Fibroblast of mammary gland (primary cell): Measurements from ENCODE around the gene HSD17B3.

ENCODE experiments used
- DNase-seq: peaks from one replicate; pipeline ENCODE4 v3.0.0-alpha.2; 2010; ENCODE audit warnings: low read depth
- H3K4me3 ChIP-seq: 2 replicates; pipeline ENCODE4 v1.5.1; 2011; ENCODE audit warnings: low read depth, mild to moderate bottlenecking, low read length, moderate library complexity; ENCODE audit not compliant: control insufficient read depth
- TF ChIP-seq, protein P1 (sequence below): conservative IDR thresholded peaks from 2 replicates; pipeline ENCODE4 v1.5.1; 2011; ENCODE audit warnings: low read depth, low read length, inconsistent platforms; ENCODE audit not compliant: control insufficient read depth, insufficient read depth

The HSD17B3 gene

DNA sequence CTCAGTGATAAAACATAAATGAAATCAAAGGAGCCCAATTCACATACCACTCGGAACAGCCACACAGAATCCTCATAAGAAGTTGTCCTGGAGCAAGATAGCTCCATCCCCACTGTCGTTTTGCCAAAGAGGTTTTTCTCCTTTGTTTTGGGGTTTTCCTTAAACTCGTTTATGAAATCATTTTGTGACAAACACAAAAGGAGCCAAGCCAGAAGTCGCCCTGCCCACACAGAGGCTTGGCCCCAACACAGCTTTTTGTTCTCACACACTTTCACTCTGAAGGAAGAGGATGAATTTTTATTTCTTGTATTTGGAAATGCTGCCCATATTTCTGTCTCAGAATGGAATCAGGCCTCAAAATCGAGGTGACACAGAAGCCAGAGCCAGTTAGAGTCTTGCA, 113.4 kb downstream of the HSD17B3 start:
- no peak for DNase-seq
- no peak overlapping the region for H3K4me3 ChIP-seq
- TF ChIP-seq, protein P1, sequence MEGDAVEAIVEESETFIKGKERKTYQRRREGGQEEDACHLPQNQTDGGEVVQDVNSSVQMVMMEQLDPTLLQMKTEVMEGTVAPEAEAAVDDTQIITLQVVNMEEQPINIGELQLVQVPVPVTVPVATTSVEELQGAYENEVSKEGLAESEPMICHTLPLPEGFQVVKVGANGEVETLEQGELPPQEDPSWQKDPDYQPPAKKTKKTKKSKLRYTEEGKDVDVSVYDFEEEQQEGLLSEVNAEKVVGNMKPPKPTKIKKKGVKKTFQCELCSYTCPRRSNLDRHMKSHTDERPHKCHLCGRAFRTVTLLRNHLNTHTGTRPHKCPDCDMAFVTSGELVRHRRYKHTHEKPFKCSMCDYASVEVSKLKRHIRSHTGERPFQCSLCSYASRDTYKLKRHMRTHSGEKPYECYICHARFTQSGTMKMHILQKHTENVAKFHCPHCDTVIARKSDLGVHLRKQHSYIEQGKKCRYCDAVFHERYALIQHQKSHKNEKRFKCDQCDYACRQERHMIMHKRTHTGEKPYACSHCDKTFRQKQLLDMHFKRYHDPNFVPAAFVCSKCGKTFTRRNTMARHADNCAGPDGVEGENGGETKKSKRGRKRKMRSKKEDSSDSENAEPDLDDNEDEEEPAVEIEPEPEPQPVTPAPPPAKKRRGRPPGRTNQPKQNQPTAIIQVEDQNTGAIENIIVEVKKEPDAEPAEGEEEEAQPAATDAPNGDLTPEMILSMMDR = no peak

DNA sequence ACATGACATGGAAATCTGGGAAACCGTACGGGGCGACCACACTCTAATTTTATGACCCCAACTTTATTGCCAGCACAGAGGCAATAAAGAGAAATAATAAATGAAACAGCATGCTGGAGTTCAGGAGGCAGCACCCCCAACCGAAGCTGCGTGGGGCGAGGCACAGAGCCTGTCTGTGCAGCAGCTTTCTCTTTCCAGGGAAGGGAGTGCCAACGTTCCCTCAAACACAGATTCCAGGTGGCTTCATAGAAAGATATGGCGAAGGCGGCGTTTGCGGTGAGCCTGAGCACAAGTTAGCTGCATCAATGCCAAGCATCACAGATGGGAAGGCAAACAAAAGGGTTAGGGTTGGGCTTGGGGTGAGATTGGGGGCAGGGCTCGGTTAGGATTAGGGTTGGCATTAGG, 114.8 kb downstream of the HSD17B3 start:
- no peak for DNase-seq
- H3K4me3 ChIP-seq = no peak overlapping the region
- TF ChIP-seq, protein P1 = no peak

DNA sequence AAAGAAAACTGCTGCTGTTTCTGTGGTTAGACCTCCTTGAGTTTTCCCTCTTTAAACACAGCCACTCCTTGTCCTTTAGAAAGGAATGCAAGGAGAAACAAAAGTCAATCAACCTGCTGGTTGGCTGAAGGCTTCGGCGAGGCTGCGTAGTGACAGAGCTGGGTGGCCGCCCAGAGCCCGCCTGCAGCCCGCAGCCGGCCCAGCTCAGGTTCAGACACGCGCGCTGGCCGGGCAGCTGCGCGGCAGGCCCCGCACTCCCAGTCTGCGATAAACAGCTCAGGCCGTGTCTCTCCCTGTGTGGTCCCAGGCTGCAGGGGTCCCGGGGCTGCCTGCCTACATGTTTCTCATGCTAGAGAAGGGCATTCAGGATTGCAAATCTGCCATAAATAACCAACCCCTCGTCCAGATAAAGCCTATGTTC, 115.4 kb downstream of the HSD17B3 start:
- TF ChIP-seq, protein P1 = no peak
- no peak for DNase-seq
- no peak overlapping the region for H3K4me3 ChIP-seq

DNA sequence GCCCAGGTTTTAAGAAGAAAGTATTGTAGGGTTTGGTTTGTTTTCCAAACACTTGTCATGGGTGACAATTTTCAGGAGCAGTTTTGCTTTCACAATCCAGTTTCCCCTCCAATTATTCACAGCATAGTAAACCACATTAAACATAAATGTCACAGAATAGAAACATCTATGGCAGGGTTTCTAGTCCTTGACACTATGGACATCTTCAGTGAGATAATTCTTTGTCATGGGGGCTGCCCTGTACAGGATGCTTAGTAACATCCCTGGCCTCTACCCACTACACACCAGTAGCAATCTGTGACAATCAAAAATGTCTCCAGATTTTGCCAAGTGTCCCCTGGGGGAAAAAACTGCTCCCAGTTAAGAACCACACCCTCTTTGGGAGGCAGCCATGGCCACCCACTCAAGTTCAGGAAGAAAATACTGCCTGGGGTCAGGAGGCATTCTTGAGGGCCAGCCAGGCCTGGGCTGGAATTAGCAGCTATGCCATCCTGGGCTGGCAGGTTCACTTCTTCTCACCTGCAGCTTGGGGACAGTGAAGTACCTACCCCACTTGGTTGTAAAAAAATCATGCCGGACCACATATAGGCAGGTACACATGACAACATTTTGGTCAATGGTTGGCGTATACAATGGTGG, 116.3 kb downstream of the HSD17B3 start:
- DNase-seq = no peak
- no peak overlapping the region for H3K4me3 ChIP-seq
- TF ChIP-seq, protein P1 = no peak
